GM23338 (cell line): ENCODE data around the gene BCR.

ENCODE experiments used
- CREB1 ChIP-seq: fragments of 250-450 bp; sonication (Bioruptor Pico); IDR thresholded peaks from 2 replicates; pipeline ENCODE4 v1.5.0; 2020; ENCODE audit warnings: low read depth, mild to moderate bottlenecking, moderate library complexity
- CTCF ChIP-seq, 2 experiments: fragments of 200-600 bp in 1 of 2; sonication (generic) in 1 of 2; conservative IDR thresholded peaks; 2 replicates each; pipeline versions ENCODE4 v1.5.1 to v1.6.1; 2016 to 2017; ENCODE audit warnings: antibody characterized with exemption in 2 of 2, low read depth in 2 of 2, mild to moderate bottlenecking in 2 of 2, moderate library complexity in 1 of 2
- ETS1 ChIP-seq: IDR thresholded peaks from 2 replicates; pipeline ENCODE4 v1.6.1; 2016; ENCODE audit warnings: antibody characterized with exemption
- EZH2 ChIP-seq: fragments of 200-600 bp; sonication (generic); IDR thresholded peaks from one replicate; pipeline ENCODE4 v1.8.0; 2017; ENCODE audit warnings: antibody characterized with exemption, mild to moderate bottlenecking, low read depth; ENCODE audit not compliant: unreplicated experiment
- EZH2phosphoT487 ChIP-seq: fragments of 200-600 bp; sonication (generic); IDR thresholded peaks from one replicate; pipeline ENCODE4 v1.8.1; 2018; ENCODE audit warnings: antibody characterized with exemption; ENCODE audit not compliant: unreplicated experiment
- JUNB ChIP-seq: IDR thresholded peaks from one replicate; pipeline ENCODE4 v1.6.1; 2016; ENCODE audit warnings: antibody characterized with exemption; ENCODE audit not compliant: unreplicated experiment
- NANOG ChIP-seq: IDR thresholded peaks from 2 replicates; pipeline ENCODE4 v1.6.1; 2016; ENCODE audit warnings: antibody characterized with exemption, borderline replicate concordance
- POLR2AphosphoS5 ChIP-seq: IDR thresholded peaks from 2 replicates; pipeline ENCODE4 v1.6.1; 2016; ENCODE audit warnings: antibody characterized with exemption, low read depth
- REST ChIP-seq: IDR thresholded peaks from one replicate; pipeline ENCODE4 v1.6.1; 2018; ENCODE audit warnings: antibody characterized with exemption; ENCODE audit not compliant: unreplicated experiment
- STAT1 ChIP-seq: IDR thresholded peaks from one replicate; pipeline ENCODE4 v1.6.1; 2016; ENCODE audit warnings: antibody characterized with exemption; ENCODE audit not compliant: unreplicated experiment
- ZNF114 ChIP-seq: fragments of 250-450 bp; sonication (Bioruptor Pico); IDR thresholded peaks from 2 replicates; pipeline ENCODE4 v1.5.0; 2020; ENCODE audit warnings: mild to moderate bottlenecking, moderate library complexity
- ZNF331 ChIP-seq: fragments of 250-450 bp; sonication (Bioruptor Pico); IDR thresholded peaks from 2 replicates; pipeline ENCODE4 v1.5.0; 2020; ENCODE audit warnings: low read depth, mild to moderate bottlenecking, moderate library complexity
- ZNF462 ChIP-seq: fragments of 250-450 bp; sonication (Bioruptor Pico); IDR thresholded peaks from 2 replicates; pipeline ENCODE4 v1.5.0; 2020; ENCODE audit warnings: mild to moderate bottlenecking, moderate library complexity

- TF ChIP-seq POLR2AphosphoS5, result no peak
- no peak for TF ChIP-seq CTCF (conservative IDR thresholded peaks at IDR 0.05; ENCODE audit: low read depth in 2 of 2)
- TF ChIP-seq REST, result no peak
- TF ChIP-seq JUNB, result no peak
- no peak for TF ChIP-seq ZNF462 (CRISPR knock-in tag)
- no peak for TF ChIP-seq EZH2
- no peak for TF ChIP-seq EZH2phosphoT487
- TF ChIP-seq ZNF331 (CRISPR knock-in tag), result no peak
- no peak for TF ChIP-seq ETS1
- TF ChIP-seq CREB1 (CRISPR knock-in tag), result no peak
- no peak for TF ChIP-seq NANOG
- TF ChIP-seq ZNF114 (CRISPR knock-in tag), result no peak
- no peak for TF ChIP-seq STAT1
These were observed 99.5 kb downstream of the BCR start for GRCh38 chr22:23279781-23280180.
